ENCODE results near the gene FOXC1.

Gene FOXC1

DNA sequence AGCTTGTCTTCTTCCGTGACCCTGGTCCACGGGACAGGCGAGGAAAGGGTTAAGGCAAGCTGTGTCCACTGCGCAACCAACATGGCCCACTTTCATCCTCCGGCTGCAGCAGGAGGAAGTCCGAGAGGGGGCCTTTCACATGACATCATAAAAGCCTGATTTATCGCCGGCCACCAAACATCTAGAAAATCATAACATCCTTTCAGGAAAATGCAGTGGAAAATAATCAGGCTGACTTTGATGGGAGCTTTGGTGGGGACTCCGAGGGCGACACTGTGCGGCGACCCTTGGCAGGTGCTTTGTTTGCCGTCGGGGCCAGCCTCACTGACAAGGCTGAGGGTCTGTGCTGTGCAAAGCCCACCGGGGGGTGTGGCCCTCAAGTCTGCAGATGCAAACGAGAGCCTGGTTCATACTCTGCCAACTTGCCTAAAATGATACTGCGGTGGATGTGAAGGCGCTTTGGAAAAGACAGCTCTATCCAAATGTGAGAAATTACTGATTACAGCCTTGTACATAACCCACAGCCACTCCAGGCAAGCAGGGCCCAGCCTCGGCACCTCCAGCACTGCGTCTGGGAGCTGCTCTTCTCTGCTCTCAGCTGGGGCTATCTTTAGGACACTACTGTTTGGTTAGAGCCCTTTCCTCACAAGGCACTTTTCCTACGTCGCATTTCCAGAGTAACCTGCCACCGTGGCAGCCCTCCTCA is 25.7 kb downstream of the FOXC1 start:
- no peak for DNase-seq
- TF ChIP-seq, protein P1, sequence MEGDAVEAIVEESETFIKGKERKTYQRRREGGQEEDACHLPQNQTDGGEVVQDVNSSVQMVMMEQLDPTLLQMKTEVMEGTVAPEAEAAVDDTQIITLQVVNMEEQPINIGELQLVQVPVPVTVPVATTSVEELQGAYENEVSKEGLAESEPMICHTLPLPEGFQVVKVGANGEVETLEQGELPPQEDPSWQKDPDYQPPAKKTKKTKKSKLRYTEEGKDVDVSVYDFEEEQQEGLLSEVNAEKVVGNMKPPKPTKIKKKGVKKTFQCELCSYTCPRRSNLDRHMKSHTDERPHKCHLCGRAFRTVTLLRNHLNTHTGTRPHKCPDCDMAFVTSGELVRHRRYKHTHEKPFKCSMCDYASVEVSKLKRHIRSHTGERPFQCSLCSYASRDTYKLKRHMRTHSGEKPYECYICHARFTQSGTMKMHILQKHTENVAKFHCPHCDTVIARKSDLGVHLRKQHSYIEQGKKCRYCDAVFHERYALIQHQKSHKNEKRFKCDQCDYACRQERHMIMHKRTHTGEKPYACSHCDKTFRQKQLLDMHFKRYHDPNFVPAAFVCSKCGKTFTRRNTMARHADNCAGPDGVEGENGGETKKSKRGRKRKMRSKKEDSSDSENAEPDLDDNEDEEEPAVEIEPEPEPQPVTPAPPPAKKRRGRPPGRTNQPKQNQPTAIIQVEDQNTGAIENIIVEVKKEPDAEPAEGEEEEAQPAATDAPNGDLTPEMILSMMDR (IDR thresholded peaks at IDR 0.05; ENCODE audit: low read depth, low read length), result no peak
- no peaks in the 10 kb centered on the region for H3K36me3 ChIP-seq
- H3K27ac ChIP-seq, result no peak overlapping the region
- no peak overlapping the region for H3K4me3 ChIP-seq (ENCODE audit: low read depth, low read length)
- peaks cover 14% of the 10 kb centered on the region for H3K27me3 ChIP-seq (ENCODE audit: insufficient read depth, low read depth, severe bottlenecking)
- H3K9me3 ChIP-seq (ENCODE audit: severe bottlenecking), result no peaks in the 10 kb centered on the region

DNA sequence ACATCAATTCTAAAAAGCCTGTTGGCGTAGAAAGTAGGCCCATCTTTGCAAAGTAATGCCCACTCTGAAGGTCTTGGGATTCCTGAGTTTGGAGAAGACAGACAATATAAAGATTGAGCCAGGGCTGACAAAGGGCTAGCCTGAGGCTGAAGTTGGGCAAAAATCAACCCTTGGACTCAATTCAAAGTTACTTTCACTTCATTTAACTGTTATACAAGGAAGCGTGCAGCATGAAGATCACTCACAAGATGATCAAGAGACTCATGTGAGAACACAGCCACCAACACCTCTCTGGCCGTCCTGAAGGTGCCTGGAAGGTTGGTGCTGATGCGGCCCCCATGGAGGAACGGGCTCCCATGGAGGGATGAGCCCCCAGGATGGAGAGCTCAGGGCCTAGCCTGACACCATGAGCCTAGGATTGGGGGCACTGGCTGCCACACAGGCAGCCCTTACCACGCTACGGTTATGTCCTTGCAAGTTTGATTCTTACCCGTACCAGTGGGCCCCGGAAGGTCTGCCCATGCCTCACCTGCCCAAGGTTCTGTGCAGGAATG is 26.6 kb downstream of the FOXC1 start:
- DNase-seq, result no peak
- no peak overlapping the region for H3K4me3 ChIP-seq (ENCODE audit: low read depth, low read length)
- H3K27ac ChIP-seq, result no peak overlapping the region
- TF ChIP-seq, protein P1 (IDR thresholded peaks at IDR 0.05; ENCODE audit: low read depth, low read length), result no peak
- no peaks in the 10 kb centered on the region for H3K36me3 ChIP-seq
- H3K9me3 ChIP-seq (ENCODE audit: severe bottlenecking), result no peaks in the 10 kb centered on the region
- peaks cover 8% of the 10 kb centered on the region for H3K27me3 ChIP-seq (ENCODE audit: insufficient read depth, low read depth, severe bottlenecking)

DNA sequence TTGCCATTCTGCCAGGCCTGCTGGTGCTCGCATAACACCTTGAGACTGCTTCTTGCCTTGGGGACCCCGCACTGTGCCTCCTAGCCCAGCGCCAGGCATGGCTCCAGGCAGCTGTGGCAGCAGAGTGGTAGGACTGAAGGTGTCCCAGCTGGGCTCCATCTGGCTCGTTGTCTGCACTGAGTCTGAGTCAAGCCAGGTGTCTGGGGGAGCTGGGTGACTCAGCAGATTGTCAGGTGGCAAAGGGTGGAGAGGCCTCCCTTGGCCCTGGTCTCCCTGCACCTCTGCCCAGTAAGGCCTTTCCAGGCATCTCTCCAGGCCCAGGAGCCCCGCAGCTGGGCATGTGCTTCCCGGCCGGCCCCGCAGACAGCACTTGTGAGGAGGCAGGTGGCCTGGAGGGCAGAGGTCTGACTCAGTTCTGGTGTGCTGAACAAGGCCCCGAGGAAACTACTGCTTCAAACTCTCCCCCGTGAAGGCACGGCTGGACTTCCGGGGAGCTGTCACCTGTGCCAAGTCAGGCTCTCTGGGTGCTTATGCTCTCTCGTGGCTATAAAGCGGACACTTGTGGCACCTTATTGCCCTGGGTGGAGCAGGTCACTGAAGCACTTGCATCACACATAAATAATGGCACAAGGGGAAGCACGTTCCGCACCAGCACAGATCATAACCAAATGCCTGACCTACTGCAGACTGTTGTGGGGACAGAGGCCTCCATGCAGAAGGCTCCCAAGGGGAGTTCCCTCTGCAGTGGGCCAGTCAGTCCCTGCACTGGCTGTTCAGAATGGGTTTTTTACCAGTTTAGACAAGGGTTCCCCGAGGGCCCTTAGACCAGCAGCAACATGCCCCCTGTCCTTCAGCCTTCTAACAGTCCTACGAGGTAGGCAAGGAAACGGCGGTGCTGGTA is 27.5 kb downstream of the FOXC1 start:
- TF ChIP-seq, protein P1 (IDR thresholded peaks at IDR 0.05; ENCODE audit: low read depth, low read length), result no peak
- no peak overlapping the region for H3K4me3 ChIP-seq (ENCODE audit: low read depth, low read length)
- no peaks in the 10 kb centered on the region for H3K9me3 ChIP-seq (ENCODE audit: severe bottlenecking)
- no peak overlapping the region for H3K27ac ChIP-seq
- no peak for DNase-seq
- no peaks in the 10 kb centered on the region for H3K36me3 ChIP-seq
- peaks cover 3% of the 10 kb centered on the region for H3K27me3 ChIP-seq (ENCODE audit: insufficient read depth, low read depth, severe bottlenecking)

DNA sequence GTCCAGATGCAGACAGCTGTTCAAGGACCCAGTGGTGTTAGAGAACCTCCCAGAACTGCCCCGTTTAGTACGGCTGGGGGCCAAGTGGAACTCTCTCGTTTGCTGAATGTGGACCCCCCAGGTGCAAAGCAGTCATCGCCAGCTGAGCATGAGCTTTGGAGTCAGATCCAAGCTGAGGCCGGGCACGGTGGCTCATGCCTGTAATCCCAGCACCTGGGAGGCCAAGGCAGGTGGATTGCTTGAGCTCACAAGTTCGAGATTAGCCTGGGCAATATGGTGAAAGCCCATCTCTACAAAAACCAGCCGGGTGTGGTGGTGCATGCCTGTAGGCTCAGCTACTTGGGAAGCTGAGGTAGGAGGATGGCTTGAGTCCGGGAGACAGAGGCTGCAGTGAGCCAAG is 29.7 kb downstream of the FOXC1 start:
- H3K27me3 ChIP-seq (ENCODE audit: insufficient read depth, low read depth, severe bottlenecking), result no peaks in the 10 kb centered on the region
- TF ChIP-seq, protein P1 (IDR thresholded peaks at IDR 0.05; ENCODE audit: low read depth, low read length), result no peak
- DNase-seq, result no peak
- no peak overlapping the region for H3K27ac ChIP-seq
- H3K9me3 ChIP-seq (ENCODE audit: severe bottlenecking), result no peaks in the 10 kb centered on the region
- no peaks in the 10 kb centered on the region for H3K36me3 ChIP-seq
- H3K4me3 ChIP-seq (ENCODE audit: low read depth, low read length), result no peak overlapping the region

DNA sequence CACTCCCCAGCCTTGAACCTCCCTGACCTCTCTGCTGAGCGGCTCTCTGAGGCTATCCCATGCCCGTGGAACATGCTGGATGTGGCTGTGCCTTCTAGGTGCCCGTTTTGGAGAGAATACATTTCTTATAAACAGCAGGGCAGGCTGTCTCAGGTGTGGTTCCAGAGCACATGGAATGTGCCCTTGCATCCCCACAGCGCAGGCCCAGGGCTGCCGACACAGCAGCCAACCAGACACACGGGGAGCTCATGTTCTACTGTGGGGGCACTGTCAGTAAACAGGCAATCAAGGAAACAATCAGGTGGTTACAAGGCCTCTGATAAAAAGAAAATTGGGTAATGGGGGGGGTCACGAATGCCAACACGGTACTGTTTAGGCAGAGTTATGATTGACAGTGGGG is 30.8 kb downstream of the FOXC1 start:
- H3K27me3 ChIP-seq (ENCODE audit: insufficient read depth, low read depth, severe bottlenecking), result no peaks in the 10 kb centered on the region
- TF ChIP-seq, protein P1 (IDR thresholded peaks at IDR 0.05; ENCODE audit: low read depth, low read length), result no peak
- no peaks in the 10 kb centered on the region for H3K9me3 ChIP-seq (ENCODE audit: severe bottlenecking)
- no peaks in the 10 kb centered on the region for H3K36me3 ChIP-seq
- H3K27ac ChIP-seq, result no peak overlapping the region
- no peak overlapping the region for H3K4me3 ChIP-seq (ENCODE audit: low read depth, low read length)
- DNase-seq, result no peak
